Fibroblast of mammary gland (primary cell): ENCODE data around the gene SLC27A5.
"Not testable (repeated sequence)": the region's sequence is repeated elsewhere in the genome, so short reads cannot be mapped to it uniquely, and the experiment has no call there.

Experiments
- DNase-seq: peaks from one replicate; pipeline ENCODE4 v3.0.0-alpha.2; 2010; ENCODE audit warnings: low read depth
- H3K4me3 ChIP-seq: 2 replicates; pipeline ENCODE4 v1.5.1; 2011; ENCODE audit warnings: low read depth, mild to moderate bottlenecking, low read length, moderate library complexity; ENCODE audit not compliant: control insufficient read depth
- TF ChIP-seq, protein P1 (sequence below): conservative IDR thresholded peaks from 2 replicates; pipeline ENCODE4 v1.5.1; 2011; ENCODE audit warnings: low read depth, low read length, inconsistent platforms; ENCODE audit not compliant: control insufficient read depth, insufficient read depth

The SLC27A5 gene

GRCh38 chr19:58471736-58472135 lies 40.1 kb downstream of the SLC27A5 start:
- TF ChIP-seq, protein P1, sequence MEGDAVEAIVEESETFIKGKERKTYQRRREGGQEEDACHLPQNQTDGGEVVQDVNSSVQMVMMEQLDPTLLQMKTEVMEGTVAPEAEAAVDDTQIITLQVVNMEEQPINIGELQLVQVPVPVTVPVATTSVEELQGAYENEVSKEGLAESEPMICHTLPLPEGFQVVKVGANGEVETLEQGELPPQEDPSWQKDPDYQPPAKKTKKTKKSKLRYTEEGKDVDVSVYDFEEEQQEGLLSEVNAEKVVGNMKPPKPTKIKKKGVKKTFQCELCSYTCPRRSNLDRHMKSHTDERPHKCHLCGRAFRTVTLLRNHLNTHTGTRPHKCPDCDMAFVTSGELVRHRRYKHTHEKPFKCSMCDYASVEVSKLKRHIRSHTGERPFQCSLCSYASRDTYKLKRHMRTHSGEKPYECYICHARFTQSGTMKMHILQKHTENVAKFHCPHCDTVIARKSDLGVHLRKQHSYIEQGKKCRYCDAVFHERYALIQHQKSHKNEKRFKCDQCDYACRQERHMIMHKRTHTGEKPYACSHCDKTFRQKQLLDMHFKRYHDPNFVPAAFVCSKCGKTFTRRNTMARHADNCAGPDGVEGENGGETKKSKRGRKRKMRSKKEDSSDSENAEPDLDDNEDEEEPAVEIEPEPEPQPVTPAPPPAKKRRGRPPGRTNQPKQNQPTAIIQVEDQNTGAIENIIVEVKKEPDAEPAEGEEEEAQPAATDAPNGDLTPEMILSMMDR, result no peak
- no peak for DNase-seq
- H3K4me3 ChIP-seq, result no peak overlapping the region

DNA sequence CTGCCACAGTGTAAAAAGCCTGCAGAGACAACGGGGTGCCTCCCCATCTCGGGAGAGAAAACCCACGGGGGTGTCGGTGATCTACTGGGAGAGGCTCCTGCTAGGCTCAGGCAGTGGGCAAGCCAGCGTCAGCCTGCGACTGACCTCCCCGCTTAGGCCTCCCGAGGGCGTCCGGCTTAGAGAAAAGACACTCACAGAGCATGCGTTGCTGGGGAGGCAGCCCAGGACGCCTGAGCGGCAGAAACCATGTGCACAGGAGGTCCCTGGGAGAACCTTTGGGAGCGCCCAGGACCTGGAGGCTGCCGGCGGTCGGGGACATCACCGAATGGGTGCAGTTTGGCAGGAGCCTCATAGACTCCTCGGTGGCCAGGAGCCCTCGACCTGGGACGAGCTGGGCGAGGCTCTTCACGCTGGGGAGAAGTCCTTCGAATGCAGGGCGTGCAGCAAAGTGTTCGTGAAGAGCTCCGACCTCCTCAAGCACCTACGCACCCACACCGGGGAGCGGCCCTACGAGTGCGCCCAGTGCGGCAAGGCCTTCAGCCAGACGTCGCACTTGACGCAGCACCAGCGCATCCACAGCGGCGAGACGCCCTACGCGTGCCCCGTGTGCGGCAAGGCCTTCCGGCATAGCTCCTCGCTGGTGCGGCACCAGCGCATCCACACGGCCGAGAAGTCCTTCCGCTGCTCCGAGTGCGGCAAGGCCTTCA lies 40.8 kb downstream of the SLC27A5 start:
- not testable (repeated sequence) for DNase-seq, H3K4me3 ChIP-seq

DNA sequence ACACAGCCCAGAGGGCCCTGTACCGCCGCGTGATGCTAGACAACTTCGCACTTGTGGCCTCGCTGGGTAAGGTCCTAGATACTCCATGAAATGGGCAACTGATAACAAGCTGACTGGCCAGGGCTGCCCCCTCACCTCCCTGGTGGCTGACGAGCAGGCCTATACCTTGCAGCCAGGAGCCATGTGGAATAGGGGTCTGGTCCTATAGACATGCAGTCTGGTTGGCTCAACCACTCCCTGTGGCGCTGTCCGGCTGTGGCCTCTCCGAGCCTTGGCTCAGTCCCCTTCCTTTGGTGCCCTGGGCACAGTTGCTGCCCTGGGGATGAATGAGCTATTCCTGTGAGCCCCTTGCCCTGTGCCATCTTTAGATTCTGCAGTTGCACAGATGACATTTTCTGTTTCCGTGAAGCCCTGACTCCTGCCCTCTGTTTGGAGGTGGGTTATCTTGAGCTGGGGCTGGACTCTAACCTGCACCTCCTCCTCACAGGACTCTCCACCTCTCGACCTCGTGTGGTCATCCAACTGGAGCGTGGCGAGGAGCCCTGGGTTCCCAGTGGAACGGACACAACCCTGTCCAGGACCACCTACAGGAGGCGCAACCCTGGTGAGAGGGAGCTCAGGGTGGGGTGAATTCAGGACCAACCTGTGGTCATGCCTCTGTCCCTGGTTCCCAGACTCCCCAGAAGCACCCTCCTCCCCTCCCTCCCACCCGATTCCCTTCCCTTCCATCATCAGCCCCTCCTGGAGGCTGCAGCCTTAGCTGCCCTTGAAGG lies 42.4 kb downstream of the SLC27A5 start:
- DNase-seq, result no peak
- H3K4me3 ChIP-seq, result no peak overlapping the region

DNA sequence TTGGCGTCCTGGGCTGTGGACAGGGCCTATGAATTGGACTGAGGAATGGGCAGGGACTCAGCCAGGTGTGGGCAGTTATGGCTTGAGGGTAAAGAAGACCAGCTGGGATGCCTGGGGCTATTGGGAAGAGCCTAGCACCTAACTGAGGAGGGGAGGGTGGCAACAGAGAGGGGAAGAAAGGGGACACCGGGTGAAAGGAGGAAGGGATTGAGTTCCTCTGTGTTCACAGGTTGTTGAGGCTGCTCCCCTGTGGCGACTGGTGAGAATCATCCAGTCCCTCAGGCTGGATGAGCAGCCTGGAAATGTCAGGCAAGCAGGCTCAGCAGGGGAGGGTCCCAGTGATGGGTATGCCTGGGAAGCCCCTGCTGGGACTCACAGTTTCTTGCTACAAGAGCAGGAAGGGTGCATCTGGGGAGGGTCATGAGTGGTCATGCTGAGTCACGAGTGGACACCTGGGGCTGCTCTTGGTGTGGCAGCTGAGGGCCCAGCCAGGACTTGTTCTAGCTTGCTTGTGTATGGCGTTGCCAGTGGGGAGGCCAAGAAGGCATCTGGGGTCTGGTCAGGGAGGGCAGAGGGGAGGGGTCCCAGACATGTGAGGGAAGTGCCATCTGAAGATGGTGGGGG lies 43.5 kb downstream of the SLC27A5 start:
- TF ChIP-seq, protein P1, result no peak
- H3K4me3 ChIP-seq, result peak overlapping the region; percentile 2
- DNase-seq, result no peak

More for the DNA sequence above, 42.4 kb downstream of the SLC27A5 start:
- TF ChIP-seq, protein P1, result no peak

DNA sequence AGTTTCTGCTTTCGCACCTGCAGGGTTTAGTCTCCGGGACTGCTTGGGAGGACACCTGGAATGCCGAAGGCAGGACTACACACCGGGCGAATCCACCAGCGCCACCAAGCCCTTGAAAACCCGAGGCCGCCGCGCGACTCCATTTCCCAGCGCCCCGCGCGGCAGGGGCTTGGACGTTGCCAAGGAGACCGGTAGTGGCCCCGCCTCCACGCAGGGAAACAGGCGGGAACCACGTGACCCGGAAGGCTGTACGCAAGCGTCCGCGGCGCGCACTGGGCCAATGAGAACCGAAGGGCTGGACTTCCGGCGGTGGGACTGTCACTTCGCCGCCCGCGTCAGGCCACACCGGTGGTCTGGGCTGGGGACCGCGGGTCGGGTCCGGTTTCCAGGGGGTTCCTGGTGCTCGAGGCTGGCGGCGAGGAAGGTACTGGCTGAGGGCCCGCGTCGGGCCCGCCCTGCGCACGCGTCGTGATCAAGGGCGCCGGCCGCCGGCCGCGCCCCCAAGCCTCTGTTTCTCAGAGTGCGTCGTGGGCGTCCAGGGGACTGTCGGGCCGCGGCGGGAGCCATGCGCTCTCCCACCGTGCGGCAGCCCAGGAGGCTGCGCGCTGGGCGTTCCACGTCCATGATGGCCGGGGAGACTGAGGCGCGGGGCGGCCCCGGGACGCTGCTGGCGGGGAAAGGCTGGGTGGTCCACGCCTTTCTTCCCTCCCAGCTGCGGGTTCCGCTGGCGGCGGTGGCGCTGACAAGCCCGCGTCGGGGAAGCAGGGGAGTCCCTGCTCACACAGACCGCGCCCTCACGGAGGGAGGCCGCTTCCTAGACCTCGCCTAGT lies 44.8 kb downstream of the SLC27A5 start, which contains the start of gene ZNF324:
Gene ZNF324, plus strand, starts transcription at position 321 of the 830 bp plus-strand sequence. CDS start 2,106 bp downstream, outside the sequence.
- TF ChIP-seq, protein P1, result no peak
- H3K4me3 ChIP-seq, result peak within 1 kb of the TSS; percentile 65
- peak; percentile 93 for DNase-seq

GRCh38 chr19:58466089-58466759 lies 45.6 kb downstream of the SLC27A5 start:
- TF ChIP-seq, protein P1, result no peak
- DNase-seq, result no peak
- H3K4me3 ChIP-seq, result peak overlapping the region; percentile 65
